Right atrium auricular region (tissue), 2 donors: Measurements from ENCODE around the gene SDHB. TPM values are rescaled to one million over a fixed set of nuclear protein-coding genes. Genes with fewer than 3 reads are reported as not detected.

Source experiments
- DNase-seq: peaks from one replicate; pipeline ENCODE4 v3.0.0-alpha.2; 2019; ENCODE audit warnings: low spot score
- H3K27ac ChIP-seq, 2 donors: fragments of 200-600 bp; sonication (generic); 1 replicate in 1 of 2; 2 replicates in 1 of 2; pipeline ENCODE4 v1.5.1; 2016 to 2019
- H3K27me3 ChIP-seq, 2 donors: fragments of 200-600 bp; sonication (generic); one replicate each; pipeline versions ENCODE4 v1.5.1 to v1.6.0; 2017 to 2019
- H3K36me3 ChIP-seq: fragments of 200-600 bp; sonication (generic); one replicate; pipeline ENCODE4 v1.5.1; 2016
- H3K4me1 ChIP-seq, 2 donors: fragments of 200-600 bp; sonication (generic); one replicate each; pipeline versions ENCODE4 v1.5.1 to v1.6.0; 2017 to 2019
- H3K4me3 ChIP-seq, 2 donors: fragments of 200-600 bp; sonication (generic); 1 replicate in 1 of 2; 2 replicates in 1 of 2; pipeline ENCODE4 v1.5.1; 2017 to 2019; ENCODE audit warnings: mild to moderate bottlenecking in 1 of 2, moderate library complexity in 1 of 2
- H3K9me3 ChIP-seq, 2 donors: fragments of 200-600 bp; sonication (generic); one replicate each; pipeline ENCODE4 v1.5.1; 2019
- total RNA-seq, 2 donors: library from RNA; depleted of rRNA; stranded (reverse); fragments of >200 nt; gene quantifications; one replicate each; pipeline ENCODE4 v1.1.0, GENCODE V29; 2016
- TF ChIP-seq, protein P1 (sequence below), 2 donors: fragments of 200-600 bp; sonication (generic); IDR thresholded peaks; one replicate each; pipeline ENCODE4 v1.5.1; 2019; ENCODE audit warnings: antibody characterized with exemption in 2 of 2

Gene SDHB
- total RNA-seq, 2 donors from 2014 or later, result 240 to 528 TPM

GRCh38 chr1:17059391-17060305, 5.8 kb upstream of the SDHB start:
- TF ChIP-seq, protein P1, sequence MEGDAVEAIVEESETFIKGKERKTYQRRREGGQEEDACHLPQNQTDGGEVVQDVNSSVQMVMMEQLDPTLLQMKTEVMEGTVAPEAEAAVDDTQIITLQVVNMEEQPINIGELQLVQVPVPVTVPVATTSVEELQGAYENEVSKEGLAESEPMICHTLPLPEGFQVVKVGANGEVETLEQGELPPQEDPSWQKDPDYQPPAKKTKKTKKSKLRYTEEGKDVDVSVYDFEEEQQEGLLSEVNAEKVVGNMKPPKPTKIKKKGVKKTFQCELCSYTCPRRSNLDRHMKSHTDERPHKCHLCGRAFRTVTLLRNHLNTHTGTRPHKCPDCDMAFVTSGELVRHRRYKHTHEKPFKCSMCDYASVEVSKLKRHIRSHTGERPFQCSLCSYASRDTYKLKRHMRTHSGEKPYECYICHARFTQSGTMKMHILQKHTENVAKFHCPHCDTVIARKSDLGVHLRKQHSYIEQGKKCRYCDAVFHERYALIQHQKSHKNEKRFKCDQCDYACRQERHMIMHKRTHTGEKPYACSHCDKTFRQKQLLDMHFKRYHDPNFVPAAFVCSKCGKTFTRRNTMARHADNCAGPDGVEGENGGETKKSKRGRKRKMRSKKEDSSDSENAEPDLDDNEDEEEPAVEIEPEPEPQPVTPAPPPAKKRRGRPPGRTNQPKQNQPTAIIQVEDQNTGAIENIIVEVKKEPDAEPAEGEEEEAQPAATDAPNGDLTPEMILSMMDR (IDR thresholded peaks at IDR 0.05), result peak in 1 of 2 donors; percentile 71
- Histone ChIP-seq H3K27ac (no peak overlapping the region), H3K4me3 (no peak overlapping the region), H3K4me1 (peaks cover 0 to 7% of the 10 kb centered on the region in 2 donors), H3K36me3 (no peaks in the 10 kb centered on the region), H3K27me3 (no peaks in the 10 kb centered on the region), H3K9me3 (no peaks in the 10 kb centered on the region)
- DNase-seq, result no peak

DNA sequence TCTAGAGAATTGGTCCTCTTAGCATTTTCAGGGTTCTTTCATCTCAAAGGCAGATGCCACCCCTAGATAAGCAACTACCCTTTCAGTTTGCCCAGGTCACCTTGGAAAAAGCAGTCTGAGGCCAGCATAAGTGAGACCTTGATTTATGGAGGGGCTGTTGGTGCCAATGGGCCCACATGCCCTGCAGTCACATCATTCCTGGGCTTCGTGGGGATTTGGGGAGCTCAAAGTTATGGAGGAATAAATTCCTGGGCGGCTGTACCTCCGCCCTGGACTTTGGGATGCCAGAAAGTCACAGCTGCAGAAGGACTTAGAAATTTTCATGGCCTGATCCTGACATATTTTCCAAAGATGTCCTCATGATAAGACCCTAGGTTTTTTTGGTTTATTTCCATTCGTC, 2.7 kb upstream of the SDHB start:
- DNase-seq, result no peak
- Histone ChIP-seq H3K36me3 (no peaks in the 10 kb centered on the region), H3K9me3 (no peaks in the 10 kb centered on the region), H3K27me3 (no peaks in the 10 kb centered on the region), H3K4me3 (no peak overlapping the region), H3K4me1 (peaks cover 0 to 15% of the 10 kb centered on the region in 2 donors), H3K27ac (no peak overlapping the region)
- TF ChIP-seq, protein P1 (IDR thresholded peaks at IDR 0.05), result no peak

- Histone ChIP-seq H3K4me1 (peaks cover 0 to 23% of the 10 kb centered on the region in 2 donors), H3K27ac (no peak overlapping the region), H3K9me3 (no peaks in the 10 kb centered on the region), H3K36me3 (no peaks in the 10 kb centered on the region), H3K27me3 (no peaks in the 10 kb centered on the region), H3K4me3 (no peak overlapping the region)
- TF ChIP-seq, protein P1 (IDR thresholded peaks at IDR 0.05), result no peak
- DNase-seq, result no peak
Observed at GRCh38 chr1:17055801-17056200, 2.0 kb upstream of the SDHB start.

GRCh38 chr1:17053086-17053684, 647 bp downstream of the SDHB start:
- TF ChIP-seq, protein P1 (IDR thresholded peaks at IDR 0.05), result no peak
- DNase-seq, result no peak
- Histone ChIP-seq H3K27ac (peak overlapping the region; percentile 84 to 92), H3K4me3 (peak overlapping the region; percentile 79 to 90), H3K36me3 (peaks cover 11% of the 10 kb centered on the region), H3K4me1 (peaks cover 0 to 23% of the 10 kb centered on the region in 2 donors), H3K27me3 (no peaks in the 10 kb centered on the region), H3K9me3 (no peaks in the 10 kb centered on the region)

DNA sequence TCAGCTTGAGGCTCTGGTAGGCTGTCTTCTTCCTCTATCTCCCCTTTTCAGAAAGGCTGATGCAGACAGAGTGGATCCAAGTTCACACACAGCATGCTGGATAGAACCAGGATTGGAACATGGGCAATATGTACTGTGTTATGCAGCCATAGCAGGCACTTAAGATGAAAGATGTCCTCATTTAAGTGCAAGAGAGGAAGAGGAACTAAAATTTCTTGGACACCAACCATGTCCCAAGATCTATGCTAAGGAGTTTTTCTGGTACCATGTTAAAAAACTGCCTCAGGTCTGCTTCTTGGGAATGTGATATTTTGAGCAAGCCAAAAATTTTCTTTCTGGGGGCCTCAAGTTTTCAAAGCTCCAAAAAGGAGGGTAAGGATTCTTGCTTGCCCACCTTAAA, 1.2 kb downstream of the SDHB start:
- Histone ChIP-seq H3K4me3 (peak overlapping the region; percentile 79 to 90), H3K36me3 (peaks cover 11% of the 10 kb centered on the region), H3K9me3 (no peaks in the 10 kb centered on the region), H3K27ac (peak overlapping the region; percentile 84 to 92), H3K27me3 (no peaks in the 10 kb centered on the region), H3K4me1 (peaks cover 0 to 23% of the 10 kb centered on the region in 2 donors)
- TF ChIP-seq, protein P1 (IDR thresholded peaks at IDR 0.05), result no peak
- no peak for DNase-seq
